ENCODE data around the gene FAM240A.

DNA sequence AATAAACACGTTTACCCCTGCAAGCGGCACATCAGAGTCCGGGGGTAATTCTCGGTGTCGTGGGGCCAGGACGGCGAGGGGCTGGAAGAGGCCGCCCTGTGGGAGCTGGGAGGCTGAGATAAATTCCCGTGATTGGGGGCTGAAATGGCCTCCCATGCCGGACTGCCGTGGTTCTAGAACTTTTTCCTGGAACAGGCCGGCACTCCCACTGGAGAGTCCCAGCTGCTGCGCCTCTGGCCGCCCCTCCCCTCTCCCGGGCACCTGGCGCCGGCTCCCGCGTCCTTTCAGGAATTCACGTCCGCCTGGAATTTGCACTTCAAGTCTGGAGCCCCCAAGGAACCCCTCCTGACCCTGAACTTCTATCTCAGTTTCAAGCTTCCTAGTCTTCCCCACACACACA is 35.4 kb upstream of the FAM240A start:
- TF ChIP-seq, protein P1, sequence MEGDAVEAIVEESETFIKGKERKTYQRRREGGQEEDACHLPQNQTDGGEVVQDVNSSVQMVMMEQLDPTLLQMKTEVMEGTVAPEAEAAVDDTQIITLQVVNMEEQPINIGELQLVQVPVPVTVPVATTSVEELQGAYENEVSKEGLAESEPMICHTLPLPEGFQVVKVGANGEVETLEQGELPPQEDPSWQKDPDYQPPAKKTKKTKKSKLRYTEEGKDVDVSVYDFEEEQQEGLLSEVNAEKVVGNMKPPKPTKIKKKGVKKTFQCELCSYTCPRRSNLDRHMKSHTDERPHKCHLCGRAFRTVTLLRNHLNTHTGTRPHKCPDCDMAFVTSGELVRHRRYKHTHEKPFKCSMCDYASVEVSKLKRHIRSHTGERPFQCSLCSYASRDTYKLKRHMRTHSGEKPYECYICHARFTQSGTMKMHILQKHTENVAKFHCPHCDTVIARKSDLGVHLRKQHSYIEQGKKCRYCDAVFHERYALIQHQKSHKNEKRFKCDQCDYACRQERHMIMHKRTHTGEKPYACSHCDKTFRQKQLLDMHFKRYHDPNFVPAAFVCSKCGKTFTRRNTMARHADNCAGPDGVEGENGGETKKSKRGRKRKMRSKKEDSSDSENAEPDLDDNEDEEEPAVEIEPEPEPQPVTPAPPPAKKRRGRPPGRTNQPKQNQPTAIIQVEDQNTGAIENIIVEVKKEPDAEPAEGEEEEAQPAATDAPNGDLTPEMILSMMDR (IDR thresholded peaks at IDR 0.05): no peak
- no peak for TF ChIP-seq POLR2A (IDR thresholded peaks at IDR 0.05)
